ENCODE measurements around the gene ARMH4.
A peak's percentile ranks its signal among the peaks of the same experiment; 100 is the strongest.

Gene ARMH4

GRCh38 chr14:58152014-58152857, at the start of gene ARMH4:
ARMH4 (minus strand) TSS chr14:58152213; CDS start chr14:58139358, 12,855 bp downstream.
- FAIRE-seq, result no peak

GRCh38 chr14:58200846-58201245, 48.8 kb upstream of the ARMH4 start:
- no peak for FAIRE-seq

GRCh38 chr14:58200480-58200841, 48.4 kb upstream of the ARMH4 start:
- no peak for FAIRE-seq

- FAIRE-seq, result no peak
Observed at GRCh38 chr14:58199726-58200479, 47.9 kb upstream of the ARMH4 start, which contains the start of gene ACTR10. ACTR10 (plus strand) TSS chr14:58200149; CDS start chr14:58200218, 69 bp downstream.

- FAIRE-seq, result no peak
Observed at GRCh38 chr14:58198086-58198485, 46.1 kb upstream of the ARMH4 start.

GRCh38 chr14:58196198-58196597, 44.2 kb upstream of the ARMH4 start:
- FAIRE-seq, result no peak

- FAIRE-seq, result peak; percentile 80
Observed at GRCh38 chr14:58193542-58193941, 41.5 kb upstream of the ARMH4 start.

GRCh38 chr14:58191763-58192601, 40.0 kb upstream of the ARMH4 start:
- no peak for FAIRE-seq

- no peak for FAIRE-seq
Observed at GRCh38 chr14:58189176-58189575, 37.2 kb upstream of the ARMH4 start.

- no peak for FAIRE-seq
Observed at GRCh38 chr14:58177125-58177524, 25.1 kb upstream of the ARMH4 start.

GRCh38 chr14:58171090-58171489, 19.1 kb upstream of the ARMH4 start:
- FAIRE-seq, result no peak

GRCh38 chr14:58167891-58168290, 15.9 kb upstream of the ARMH4 start:
- FAIRE-seq, result no peak

- FAIRE-seq, result no peak
Observed at GRCh38 chr14:58167057-58167456, 15.0 kb upstream of the ARMH4 start.

- FAIRE-seq, result no peak
Observed at GRCh38 chr14:58166005-58166983, 14.3 kb upstream of the ARMH4 start.

GRCh38 chr14:58160561-58160960, 8.5 kb upstream of the ARMH4 start:
- FAIRE-seq, result no peak

- FAIRE-seq, result no peak
Observed at GRCh38 chr14:58151133-58152013, 640 bp downstream of the ARMH4 start.

- no peak for FAIRE-seq
Observed at GRCh38 chr14:58150243-58150805, 1.7 kb downstream of the ARMH4 start.

- no peak for FAIRE-seq
Observed at GRCh38 chr14:58149196-58149595, 2.8 kb downstream of the ARMH4 start.

GRCh38 chr14:58146399-58146798, 5.6 kb downstream of the ARMH4 start:
- FAIRE-seq, result no peak

- no peak for FAIRE-seq
Observed at GRCh38 chr14:58145936-58146335, 6.1 kb downstream of the ARMH4 start.
